KOPT-K1 (cell line): ENCODE measurements around the gene TUG1.

ENCODE experiments used
- H3K27ac ChIP-seq: fragments of 200-600 bp; sonication (generic); 2 replicates; pipeline ENCODE4 v1.5.1; 2016; ENCODE audit warnings: antibody characterized with exemption, mild to moderate bottlenecking, low read depth, low read length; ENCODE audit not compliant: poor library complexity, severe bottlenecking
- H3K36me3 ChIP-seq: fragments of 200-600 bp; sonication (generic); 2 replicates; pipeline ENCODE4 v1.5.1; 2017; ENCODE audit warnings: antibody characterized with exemption, mild to moderate bottlenecking, low read length, moderate library complexity; ENCODE audit not compliant: insufficient read depth
- H3K9me3 ChIP-seq: fragments of 200-600 bp; sonication (generic); 2 replicates; pipeline ENCODE4 v1.5.1; 2017; ENCODE audit warnings: antibody characterized with exemption, low read length, mild to moderate bottlenecking; ENCODE audit not compliant: insufficient read depth, poor library complexity, severe bottlenecking

Gene TUG1

GRCh38 chr22:30968924-30969531 lies at the start of gene TUG1:
Gene TUG1, plus strand, starts transcription at chr22:30969265.
- Histone ChIP-seq H3K36me3 (peaks cover 47% of the 10 kb centered on the region), H3K27ac (peak within 1 kb of the TSS; percentile 87), H3K9me3 (peaks cover 57% of the 10 kb centered on the region)

- Histone ChIP-seq H3K36me3 (peaks cover 10% of the 10 kb centered on the region; the same call in 1 of the 2 replicates), H3K27ac (no peak overlapping the region), H3K9me3 (peaks cover 12% of the 10 kb centered on the region)
Observed at GRCh38 chr22:30919973-30920372, 49.1 kb upstream of the TUG1 start.

GRCh38 chr22:30920407-30920806 lies 48.7 kb upstream of the TUG1 start:
- Histone ChIP-seq H3K9me3 (peaks cover 7% of the 10 kb centered on the region), H3K27ac (no peak overlapping the region), H3K36me3 (peaks cover 14% of the 10 kb centered on the region; the same call in 1 of the 2 replicates)

GRCh38 chr22:30921108-30921507 lies 48.0 kb upstream of the TUG1 start:
- Histone ChIP-seq H3K36me3 (peaks cover 21% of the 10 kb centered on the region; the same call in 1 of the 2 replicates), H3K9me3 (peaks cover under 1% of the 10 kb centered on the region), H3K27ac (no peak overlapping the region)

GRCh38 chr22:30922151-30922611 lies 46.9 kb upstream of the TUG1 start:
- Histone ChIP-seq H3K27ac (no peak overlapping the region), H3K36me3 (peaks cover 31% of the 10 kb centered on the region; the same call in 1 of the 2 replicates), H3K9me3 (no peaks in the 10 kb centered on the region)

GRCh38 chr22:30923168-30923900 lies 45.7 kb upstream of the TUG1 start:
- Histone ChIP-seq H3K36me3 (peaks cover 43% of the 10 kb centered on the region; the same call in 1 of the 2 replicates), H3K27ac (no peak overlapping the region), H3K9me3 (no peaks in the 10 kb centered on the region)

GRCh38 chr22:30925667-30926066 lies 43.4 kb upstream of the TUG1 start:
- Histone ChIP-seq H3K9me3 (no peaks in the 10 kb centered on the region), H3K27ac (no peak overlapping the region), H3K36me3 (peaks cover 64% of the 10 kb centered on the region)

GRCh38 chr22:30926706-30927105 lies 42.4 kb upstream of the TUG1 start:
- Histone ChIP-seq H3K36me3 (peaks cover 74% of the 10 kb centered on the region), H3K9me3 (no peaks in the 10 kb centered on the region), H3K27ac (no peak overlapping the region)

GRCh38 chr22:30927806-30928205 lies 41.3 kb upstream of the TUG1 start:
- Histone ChIP-seq H3K36me3 (peaks cover 85% of the 10 kb centered on the region), H3K27ac (no peak overlapping the region), H3K9me3 (no peaks in the 10 kb centered on the region)

GRCh38 chr22:30928401-30928800 lies 40.7 kb upstream of the TUG1 start:
- Histone ChIP-seq H3K27ac (no peak overlapping the region), H3K9me3 (no peaks in the 10 kb centered on the region), H3K36me3 (peaks cover 91% of the 10 kb centered on the region)

GRCh38 chr22:30930228-30930627 lies 38.8 kb upstream of the TUG1 start:
- Histone ChIP-seq H3K9me3 (no peaks in the 10 kb centered on the region), H3K36me3 (peaks cover 97% of the 10 kb centered on the region), H3K27ac (no peak overlapping the region)

GRCh38 chr22:30931541-30932300 lies 37.3 kb upstream of the TUG1 start:
- no peaks in the 10 kb centered on the region for H3K9me3 ChIP-seq
- H3K36me3 ChIP-seq, result peaks cover 98% of the 10 kb centered on the region
- no peak overlapping the region for H3K27ac ChIP-seq

GRCh38 chr22:30932661-30933060 lies 36.4 kb upstream of the TUG1 start:
- Histone ChIP-seq H3K9me3 (no peaks in the 10 kb centered on the region), H3K27ac (no peak overlapping the region), H3K36me3 (peaks cover 98% of the 10 kb centered on the region)

- Histone ChIP-seq H3K27ac (no peak overlapping the region), H3K9me3 (no peaks in the 10 kb centered on the region), H3K36me3 (peaks cover 98% of the 10 kb centered on the region)
Observed at GRCh38 chr22:30933457-30933856, 35.6 kb upstream of the TUG1 start.

- peaks cover 98% of the 10 kb centered on the region for H3K36me3 ChIP-seq
- no peaks in the 10 kb centered on the region for H3K9me3 ChIP-seq
- H3K27ac ChIP-seq, result no peak overlapping the region
Observed at GRCh38 chr22:30934053-30934452, 35.0 kb upstream of the TUG1 start.
